HS-5 (cell line): ENCODE results near the gene NAGLU.
A peak's percentile ranks its signal among the peaks of the same experiment; 100 is the strongest.

Experiments used
- DNase-seq: peaks from one replicate; pipeline ENCODE4 v3.0.0-alpha.2; 2012; ENCODE audit warnings: low read depth

Gene NAGLU

DNA sequence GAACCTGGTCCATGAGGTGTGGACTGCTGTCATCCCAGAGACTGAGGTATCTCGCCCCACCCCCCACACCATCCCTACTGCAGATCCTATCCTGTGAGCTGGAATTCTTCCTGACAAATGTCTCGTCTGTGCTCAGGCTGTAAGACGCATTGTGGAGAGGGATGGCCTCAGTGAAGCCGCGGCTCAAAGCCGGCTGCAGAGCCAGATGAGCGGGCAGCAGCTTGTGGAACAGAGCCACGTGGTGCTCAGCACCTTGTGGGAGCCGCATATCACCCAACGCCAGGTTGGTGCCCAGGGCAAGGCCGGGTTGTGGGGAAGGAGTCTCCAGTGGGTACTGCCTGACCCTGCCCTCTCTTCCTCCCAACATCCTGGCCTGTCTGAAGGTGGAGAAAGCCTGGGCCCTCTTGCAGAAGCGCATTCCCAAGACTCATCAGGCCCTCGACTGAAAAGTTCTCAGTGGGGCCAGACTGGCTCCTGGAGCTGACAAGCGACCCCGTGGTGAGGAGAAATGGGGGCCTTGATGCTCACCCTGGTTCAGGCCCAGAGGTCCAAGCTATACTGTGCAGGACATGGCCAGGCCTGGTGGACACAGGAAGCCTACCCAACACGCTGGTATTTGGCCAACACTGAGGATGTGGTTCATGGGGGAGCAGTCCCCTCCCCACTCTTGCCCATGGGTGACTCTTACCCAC is 29.6 kb downstream of the NAGLU start:
- no peak for DNase-seq

DNA sequence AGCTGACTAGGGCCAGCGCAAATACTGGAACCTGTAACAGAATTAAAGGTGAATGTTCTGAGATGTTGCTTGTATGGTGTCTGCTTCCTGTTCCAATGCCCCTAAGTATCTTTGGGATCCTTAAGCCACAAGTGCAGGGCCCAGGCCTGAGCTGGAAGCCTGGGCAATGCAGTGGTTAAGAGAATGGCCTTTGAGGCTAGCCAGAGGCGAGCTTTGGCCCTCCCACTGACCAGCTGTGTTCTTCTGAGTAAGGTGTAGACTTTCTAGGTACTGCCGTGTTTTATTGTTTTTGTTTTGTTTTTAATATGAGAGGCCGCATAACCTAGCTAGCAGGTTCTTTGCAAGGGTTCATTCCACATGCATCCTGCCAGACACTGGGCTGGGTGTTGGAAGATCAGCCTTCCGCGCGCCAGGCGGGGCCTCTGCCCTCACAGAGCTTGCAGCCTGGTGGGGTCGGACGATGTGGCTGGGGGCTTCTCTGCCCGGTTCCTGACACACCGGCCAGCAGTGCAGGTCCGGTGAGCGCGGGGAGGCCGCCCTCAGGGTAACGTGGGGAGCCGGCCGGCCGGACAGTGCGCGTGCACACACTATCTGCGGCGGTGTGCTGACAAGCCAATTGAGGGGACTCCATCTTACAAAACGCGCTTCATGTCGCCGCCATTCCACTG is 30.3 kb downstream of the NAGLU start:
- no peak for DNase-seq

DNA sequence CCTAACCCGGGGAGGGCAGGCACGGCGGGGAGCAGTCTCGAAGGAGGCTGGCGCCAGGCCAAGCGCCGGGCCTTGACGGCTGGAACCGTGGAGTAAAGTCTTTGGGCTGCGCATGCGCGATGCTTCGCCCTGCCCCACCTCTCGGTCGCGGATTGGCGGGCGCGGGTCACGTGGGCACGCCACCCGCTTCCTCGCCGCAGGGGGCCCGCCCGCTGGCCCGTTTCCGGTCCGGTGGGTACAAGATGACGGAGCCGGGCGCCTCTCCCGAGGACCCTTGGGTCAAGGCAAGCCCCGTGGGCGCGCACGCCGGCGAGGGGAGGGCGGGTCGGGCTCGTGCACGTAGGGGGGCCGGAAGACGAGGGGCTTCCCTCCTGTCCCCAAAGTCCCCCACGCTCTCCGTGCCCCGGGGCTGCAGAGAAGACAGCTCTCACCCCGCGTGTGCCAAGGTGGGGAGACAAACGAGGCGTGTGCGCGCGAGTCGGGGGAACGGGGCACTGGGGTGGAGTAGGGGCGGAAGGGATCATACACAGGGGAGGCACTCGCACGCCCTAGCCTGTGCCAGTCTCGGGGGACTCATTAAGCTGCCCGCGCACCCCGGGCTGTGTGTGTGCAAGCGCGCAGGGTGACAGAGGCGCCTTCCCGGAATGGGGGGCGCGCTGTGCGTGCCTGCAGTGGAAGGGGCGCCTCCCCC is 31.0 kb downstream of the NAGLU start, which contains the start of gene MLX:
TSS of gene MLX (plus strand) at position 218 of the 691 bp plus-strand sequence. CDS start at position 243, 25 bp downstream.
- DNase-seq = peak; percentile 56

DNA sequence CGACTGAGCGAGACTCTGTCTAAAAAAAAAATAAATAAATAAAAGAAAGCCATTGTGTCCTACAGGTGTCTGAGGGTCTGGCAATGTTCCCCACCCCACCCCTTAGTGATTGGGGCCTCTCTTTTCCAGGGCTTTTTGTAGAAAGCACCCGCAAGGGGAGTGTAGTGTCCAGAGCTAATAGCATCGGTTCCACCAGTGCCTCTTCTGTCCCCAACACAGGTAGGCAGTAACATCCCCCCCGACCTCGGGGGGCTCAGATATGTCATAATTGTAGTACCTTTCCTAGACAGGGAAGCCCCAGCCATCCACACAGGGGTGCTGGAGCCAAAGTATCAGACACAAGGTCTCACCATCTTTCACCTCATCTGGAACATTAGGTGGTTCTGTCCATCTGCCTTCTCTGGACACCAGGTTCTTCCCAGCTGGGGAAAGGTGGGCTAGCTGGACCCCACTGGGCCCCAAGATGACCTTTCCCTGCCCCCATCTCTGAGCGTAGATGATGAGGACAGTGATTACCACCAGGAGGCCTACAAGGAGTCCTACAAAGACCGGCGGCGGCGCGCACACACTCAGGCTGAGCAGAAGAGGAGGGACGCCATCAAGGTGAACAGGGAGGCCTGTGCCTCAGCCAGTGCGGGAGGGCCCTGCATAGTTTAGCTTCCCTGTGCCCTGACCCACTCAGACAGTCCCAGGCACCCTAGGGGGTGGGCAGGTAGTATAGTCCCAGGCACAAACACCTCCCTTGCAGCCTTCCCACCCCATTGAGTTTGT is 32.5 kb downstream of the NAGLU start:
- DNase-seq = no peak

DNA sequence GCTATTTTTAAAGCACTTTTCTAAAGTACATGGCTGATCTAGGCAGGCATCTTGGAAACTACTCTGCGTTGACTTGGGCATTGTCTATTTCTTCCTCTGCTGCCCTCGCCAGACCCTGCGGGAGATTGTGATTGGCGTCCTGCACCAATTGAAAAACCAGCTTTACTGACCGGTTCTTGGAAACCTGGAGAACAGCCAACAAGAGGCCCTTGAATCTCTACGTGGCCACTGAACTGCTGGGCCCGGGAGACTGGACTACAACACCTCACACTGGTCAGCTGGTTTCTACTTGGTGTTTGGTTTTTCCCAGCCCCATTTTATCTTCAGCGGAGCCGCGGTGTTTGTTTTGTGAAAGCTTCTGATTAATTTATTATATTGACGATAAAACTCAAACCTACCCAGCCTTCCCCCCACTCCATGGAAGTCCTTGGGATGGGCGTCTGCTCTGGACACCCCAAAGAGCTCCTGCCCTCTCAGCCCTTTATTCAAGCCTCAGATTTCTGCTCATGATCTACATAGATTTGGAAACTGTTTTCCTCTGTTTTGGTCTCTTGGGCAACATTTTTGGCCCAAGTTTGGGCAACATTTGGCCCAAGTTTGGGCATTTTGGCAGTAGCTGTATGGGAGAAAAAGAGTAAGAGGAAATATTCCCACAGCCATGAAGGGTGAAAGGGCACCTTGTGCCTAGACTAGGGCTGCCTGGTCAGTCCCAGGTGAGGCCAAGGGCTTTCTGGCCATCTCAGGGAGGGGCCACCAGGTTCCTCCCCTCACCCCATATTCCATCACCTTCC is 35.6 kb downstream of the NAGLU start:
- no peak for DNase-seq

DNA sequence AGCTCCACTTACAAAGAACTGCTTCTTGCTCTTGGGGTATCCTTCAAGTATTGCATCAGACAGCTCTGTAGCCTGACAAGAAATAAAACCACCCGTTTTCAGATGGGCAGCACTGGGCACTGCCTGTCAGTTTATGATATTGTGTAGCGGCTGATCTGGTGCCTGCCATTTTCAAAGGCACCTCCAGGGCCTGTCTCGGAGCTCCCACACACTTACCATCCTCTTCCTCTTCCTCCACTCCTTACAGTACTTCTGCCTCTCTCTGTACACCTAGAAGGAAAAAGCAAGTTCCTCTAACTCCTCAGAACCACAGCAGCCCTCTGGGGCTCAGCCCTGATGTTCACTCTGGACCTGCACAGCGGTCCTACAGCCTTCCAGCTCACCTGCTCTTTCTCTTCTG is 37.1 kb downstream of the NAGLU start:
- no peak for DNase-seq

DNA sequence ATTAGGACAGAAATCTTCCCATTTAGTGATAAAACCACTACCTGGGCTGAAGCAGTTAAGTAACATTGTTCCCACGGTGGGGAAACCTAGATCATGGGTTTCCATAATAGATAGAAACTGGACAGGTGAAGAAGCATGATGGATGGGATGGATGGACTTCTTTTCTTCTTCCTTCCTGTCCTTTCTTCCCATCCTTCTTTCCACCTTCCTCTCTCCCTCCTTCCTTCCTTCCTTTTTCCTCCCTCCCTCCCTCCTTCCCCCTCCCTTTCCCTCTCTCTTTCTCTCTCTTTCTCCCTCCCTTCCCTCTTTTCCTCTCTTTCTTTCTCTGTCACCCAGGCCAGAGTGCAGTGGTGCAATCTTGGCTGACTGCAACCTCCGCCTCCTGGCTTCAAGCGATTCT is 38.4 kb downstream of the NAGLU start:
- DNase-seq = no peak

DNA sequence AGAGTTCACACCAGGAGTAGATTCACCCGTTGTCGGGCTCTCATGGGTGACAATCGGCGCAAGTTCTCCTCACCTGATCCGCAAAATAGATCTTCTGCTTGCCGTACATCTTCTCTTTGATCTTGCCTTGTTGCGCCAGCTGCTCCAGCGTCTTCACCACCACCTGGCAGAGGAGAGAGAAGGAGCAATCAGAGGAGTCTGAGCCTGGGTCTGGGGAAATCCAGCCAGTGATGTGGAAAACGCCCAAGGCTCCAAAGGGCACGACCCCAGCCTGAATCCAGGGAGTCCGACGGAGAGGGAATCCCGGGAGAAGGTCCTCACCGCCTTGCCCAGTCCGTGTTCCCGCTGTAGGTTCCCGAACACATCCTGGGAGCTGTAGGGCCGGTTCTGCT is 41.1 kb downstream of the NAGLU start:
- no peak for DNase-seq

DNA sequence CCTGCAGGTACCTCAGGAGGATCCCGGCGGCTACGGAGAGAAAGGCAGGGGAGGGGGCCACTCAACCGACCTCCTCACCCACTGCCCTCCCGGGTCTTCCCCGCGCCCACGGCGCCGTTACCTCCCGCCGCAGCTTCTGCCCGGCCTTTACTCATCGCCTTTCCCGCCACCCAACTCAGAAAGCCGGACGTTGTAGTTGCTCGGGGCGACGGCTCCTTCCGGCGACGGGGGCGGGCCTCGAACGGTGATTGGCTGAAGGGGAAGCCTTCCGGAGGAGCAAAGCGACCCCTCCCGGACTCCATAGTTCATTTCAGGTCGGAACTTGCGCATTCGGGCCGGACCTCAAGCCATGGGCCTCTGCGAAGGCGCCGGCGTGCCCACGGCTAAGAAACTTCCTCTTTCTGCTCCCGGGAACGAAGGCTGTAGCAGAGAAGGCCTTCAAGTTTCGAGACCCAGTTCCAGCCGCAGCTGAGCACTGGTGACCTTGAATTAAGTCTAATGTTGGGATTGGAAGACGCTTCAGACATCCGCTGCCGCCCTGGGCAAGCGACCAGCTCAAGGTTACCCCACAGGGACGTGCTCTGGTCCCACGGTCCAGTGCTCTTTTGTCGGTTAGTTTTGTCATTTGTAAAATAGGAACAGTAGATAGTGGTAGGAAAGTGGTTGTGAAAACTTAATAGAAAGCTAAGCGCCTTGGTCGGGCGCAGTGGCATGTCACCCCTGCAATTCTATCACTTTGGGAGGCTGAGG is 41.7 kb downstream of the NAGLU start, which contains the start of gene PSMC3IP:
TSS of gene PSMC3IP (minus strand) at position 198 of the 750 bp plus-strand sequence. CDS start at position 155, 43 bp downstream.
- DNase-seq = peak; percentile 73

DNA sequence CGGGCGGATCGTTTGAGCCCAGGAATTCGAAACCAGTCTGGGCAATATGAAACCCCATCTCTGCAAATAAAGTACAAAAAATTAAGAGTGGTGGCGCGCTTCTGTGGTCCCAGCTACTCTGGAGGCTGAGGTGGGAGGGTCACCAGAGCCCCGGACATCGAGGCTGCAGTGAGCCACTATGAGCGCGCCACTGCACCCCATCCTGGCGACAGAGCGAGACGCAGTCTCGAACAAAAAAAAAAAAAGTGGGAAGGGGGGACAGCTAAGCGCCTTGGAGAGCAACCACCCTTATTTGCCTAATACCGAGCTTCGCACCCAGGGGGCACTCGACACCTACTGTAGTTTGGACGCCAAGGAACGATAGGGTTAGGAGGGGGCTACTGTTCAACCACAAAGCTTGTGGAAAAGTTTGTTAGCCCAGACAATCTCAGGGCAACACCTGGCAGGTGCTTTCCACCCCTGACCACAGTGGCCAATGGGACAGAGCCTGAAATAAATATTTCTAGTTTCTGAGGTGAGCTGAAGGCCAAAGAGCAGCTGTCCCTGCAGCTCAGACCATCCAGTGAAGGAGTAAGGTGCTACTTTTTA is 42.3 kb downstream of the NAGLU start:
- DNase-seq = no peak

DNA sequence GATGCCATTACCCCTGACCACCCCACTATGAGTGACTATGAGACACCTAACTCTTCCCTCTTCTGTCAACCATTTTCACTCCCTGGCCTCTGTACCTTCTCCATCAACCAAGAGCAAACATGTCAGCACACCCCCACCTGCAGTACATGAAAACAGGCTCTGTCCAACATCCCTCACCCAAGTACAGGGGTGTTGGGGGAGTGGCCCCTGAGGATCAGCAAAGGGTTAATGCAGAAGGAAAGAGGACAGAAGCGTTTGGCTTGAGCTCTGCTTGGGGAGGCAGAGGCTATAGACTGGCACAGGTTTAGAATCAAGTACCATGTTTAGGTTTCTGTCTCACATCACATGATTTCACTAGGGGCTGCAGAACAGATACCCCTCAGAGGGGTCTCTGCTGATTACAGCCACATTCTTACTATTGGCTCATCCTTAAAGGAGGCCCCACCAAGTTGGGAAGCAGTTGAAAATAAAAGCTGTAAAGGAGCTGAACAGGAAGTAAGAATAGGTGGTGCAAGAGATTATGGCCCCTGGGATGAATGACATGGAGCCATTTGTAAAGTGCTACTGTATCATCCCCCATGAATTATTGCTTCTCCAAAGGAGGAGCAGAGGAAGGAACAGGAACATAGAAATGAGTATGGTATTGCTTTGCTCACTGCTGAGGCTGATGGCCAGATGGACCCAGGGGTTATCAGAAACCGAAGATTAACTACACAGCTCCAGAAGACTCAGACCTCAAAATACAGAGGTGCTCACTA is 43.9 kb downstream of the NAGLU start:
- no peak for DNase-seq

DNA sequence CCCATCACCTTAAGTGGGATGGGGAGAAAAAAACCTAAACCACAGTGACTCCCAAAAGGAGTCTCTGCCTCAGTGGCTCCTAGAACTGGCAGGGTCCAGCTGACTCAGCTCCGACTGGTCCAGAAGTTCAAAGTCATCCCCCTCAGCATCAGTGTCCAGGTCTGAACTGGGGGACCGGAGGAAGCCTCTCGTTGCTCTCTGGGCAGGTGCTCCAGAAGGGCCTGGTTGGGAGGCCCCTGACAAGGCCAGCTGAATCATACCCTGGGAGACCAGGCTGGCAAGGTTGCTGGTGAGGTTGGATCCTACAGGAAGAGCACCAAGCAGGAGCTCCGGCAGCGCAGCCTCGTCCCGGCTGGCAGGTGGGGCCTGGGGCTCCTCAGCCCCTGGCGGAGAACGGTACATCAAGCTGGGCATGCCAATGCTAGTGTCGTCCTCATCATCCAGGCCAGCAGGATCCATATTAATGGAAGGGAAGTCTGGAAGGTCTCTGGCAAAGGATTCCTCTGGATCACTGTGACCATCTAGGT is 45.8 kb downstream of the NAGLU start:
- DNase-seq = no peak

DNA sequence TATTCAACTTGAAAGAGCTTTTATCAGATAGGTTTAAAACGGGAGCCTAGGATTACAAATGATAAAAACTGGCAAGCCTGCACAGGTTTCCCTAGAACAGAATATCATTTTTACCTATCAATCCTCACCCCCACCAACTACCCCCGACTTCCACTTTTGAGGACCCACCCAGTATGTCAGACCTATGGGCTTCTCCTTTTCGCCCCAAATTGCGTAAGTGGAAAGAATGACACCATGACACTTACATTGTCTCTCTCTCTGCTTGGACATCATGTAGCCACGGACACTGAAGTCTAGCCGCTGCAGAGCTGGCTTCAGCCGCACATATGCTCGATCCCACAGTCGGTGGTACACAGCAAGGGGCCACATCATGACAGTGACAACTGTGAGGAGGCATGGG is 48.8 kb downstream of the NAGLU start:
- DNase-seq = no peak

DNA sequence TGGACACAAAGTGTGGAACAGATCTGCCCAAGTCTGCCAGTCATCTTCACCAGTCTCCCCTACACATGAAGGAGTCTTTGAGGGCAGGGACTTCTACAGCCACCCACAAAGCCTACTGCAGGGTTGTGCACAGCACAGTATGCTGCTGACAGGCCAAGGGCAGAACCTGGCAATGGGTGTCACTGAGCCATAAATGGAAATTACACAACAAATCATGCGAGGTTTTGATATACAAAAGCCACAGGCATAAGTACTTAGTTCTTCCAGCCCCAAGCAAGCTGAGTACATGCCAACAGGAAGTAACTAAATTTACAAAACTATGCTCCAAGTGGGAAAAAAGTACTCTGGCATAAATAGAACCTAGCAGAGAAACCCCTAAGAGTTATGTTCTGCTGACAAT is 49.3 kb downstream of the NAGLU start:
- no peak for DNase-seq

DNA sequence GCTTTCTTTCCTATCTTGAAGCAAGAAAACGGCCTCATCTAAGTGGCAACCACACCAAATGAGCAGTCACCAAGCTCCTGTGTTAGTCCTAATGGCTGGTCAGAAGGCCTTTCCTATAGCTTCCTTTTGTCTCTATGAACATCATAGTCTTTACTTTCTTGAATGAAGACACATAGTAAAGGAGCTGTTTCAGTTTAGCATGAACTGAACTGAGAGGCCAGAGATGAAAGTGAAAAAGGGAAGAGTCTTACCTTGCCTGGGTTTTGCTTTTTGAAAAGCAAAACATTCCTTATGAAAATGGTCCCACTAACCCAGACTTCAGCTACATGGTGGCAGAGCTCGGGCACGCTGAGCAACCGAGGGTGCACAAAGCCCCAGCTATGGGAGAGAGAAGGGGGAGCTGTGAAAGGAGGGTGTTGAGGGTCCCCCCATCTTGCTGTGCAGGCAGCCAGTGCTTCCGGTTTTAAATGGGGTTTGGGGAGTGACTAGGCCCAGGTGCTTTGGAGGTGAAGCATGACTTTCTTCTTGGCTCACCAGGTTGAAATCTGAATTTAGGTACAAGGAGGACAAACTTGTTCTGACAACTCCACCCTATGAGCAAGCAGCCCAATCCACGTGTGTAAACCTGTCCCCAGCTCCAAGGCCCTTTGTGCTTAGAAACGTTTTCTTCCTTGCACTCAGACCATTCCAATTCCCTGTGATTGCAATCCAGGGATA is 50.6 kb downstream of the NAGLU start:
- no peak for DNase-seq

DNA sequence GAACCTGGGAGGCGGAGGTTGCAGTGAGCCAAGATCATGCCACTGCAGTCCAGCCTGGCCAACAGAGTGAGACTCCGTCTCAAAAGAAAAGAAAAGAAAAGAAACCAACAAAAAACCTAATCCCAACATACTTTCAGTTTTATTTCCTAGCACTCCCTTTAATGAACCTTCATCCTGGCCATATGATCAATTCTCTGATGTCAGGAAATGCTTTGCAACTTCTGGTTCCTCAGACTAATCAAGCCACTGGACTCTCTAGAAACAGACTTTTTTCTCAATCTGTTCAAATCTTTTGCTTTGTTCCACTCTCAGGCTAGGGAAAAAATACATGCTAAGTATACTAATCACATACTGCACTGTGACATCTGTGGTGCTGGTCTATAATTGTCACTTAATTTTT is 54.8 kb downstream of the NAGLU start:
- DNase-seq = no peak

DNA sequence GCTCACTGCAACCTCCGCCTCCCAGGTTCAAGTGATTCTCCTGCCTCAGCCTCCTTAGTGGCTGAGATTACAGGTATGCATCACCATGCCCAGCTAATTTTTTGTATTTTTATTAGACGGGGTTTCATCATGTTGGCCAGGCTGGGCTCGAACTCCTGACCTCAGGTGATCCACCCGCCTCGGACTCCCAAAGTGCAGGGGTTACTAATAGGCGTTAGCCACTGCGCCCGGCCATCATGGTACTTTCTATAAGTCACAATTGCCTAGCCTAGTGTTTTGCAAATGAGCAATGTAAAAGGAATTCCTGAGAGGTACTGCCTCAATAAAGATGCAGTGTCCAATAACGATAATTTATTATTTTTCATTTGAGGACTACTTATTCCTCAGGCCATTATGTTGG is 55.4 kb downstream of the NAGLU start:
- no peak for DNase-seq
